ENCODE data around the gene FAM13A.

DNA sequence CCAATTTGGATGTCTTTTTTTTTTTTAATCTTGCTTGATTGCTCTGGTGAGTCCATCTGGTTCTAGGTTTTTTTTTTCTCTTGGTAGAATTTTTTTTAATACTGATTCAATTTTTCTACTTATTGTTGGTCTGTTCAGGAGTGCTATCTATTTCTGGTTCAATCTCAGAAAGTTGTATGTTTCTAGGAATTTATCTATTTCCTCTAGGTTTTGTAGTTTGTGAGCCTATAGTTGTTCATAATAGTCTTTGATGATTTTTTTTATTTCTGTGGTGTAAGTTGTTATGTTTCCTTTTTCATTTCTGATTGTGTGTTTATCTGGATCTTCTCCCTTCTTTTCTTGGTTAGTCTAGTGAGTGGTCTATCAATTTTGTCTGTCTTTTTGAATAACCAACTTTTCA lies 129.6 kb downstream of the FAM13A start:
- TF ChIP-seq POLR2AphosphoS5 (IDR thresholded peaks at IDR 0.05) (no peak), EZH2 (IDR thresholded peaks at IDR 0.05; ENCODE audit: borderline replicate concordance, insufficient read depth, low read length, poor library complexity, severe bottlenecking) (no peak), EP300 (conservative IDR thresholded peaks at IDR 0.05; ENCODE audit: poor library complexity, severe bottlenecking) (no peak), RAD21 (conservative IDR thresholded peaks at IDR 0.05) (no peak), TAF1 (IDR thresholded peaks at IDR 0.05; ENCODE audit: low read depth) (no peak)
- TF ChIP-seq, protein P1, sequence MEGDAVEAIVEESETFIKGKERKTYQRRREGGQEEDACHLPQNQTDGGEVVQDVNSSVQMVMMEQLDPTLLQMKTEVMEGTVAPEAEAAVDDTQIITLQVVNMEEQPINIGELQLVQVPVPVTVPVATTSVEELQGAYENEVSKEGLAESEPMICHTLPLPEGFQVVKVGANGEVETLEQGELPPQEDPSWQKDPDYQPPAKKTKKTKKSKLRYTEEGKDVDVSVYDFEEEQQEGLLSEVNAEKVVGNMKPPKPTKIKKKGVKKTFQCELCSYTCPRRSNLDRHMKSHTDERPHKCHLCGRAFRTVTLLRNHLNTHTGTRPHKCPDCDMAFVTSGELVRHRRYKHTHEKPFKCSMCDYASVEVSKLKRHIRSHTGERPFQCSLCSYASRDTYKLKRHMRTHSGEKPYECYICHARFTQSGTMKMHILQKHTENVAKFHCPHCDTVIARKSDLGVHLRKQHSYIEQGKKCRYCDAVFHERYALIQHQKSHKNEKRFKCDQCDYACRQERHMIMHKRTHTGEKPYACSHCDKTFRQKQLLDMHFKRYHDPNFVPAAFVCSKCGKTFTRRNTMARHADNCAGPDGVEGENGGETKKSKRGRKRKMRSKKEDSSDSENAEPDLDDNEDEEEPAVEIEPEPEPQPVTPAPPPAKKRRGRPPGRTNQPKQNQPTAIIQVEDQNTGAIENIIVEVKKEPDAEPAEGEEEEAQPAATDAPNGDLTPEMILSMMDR (IDR thresholded peaks at IDR 0.05; ENCODE audit: poor library complexity, severe bottlenecking): no peak
- TF ChIP-seq, protein P2, sequence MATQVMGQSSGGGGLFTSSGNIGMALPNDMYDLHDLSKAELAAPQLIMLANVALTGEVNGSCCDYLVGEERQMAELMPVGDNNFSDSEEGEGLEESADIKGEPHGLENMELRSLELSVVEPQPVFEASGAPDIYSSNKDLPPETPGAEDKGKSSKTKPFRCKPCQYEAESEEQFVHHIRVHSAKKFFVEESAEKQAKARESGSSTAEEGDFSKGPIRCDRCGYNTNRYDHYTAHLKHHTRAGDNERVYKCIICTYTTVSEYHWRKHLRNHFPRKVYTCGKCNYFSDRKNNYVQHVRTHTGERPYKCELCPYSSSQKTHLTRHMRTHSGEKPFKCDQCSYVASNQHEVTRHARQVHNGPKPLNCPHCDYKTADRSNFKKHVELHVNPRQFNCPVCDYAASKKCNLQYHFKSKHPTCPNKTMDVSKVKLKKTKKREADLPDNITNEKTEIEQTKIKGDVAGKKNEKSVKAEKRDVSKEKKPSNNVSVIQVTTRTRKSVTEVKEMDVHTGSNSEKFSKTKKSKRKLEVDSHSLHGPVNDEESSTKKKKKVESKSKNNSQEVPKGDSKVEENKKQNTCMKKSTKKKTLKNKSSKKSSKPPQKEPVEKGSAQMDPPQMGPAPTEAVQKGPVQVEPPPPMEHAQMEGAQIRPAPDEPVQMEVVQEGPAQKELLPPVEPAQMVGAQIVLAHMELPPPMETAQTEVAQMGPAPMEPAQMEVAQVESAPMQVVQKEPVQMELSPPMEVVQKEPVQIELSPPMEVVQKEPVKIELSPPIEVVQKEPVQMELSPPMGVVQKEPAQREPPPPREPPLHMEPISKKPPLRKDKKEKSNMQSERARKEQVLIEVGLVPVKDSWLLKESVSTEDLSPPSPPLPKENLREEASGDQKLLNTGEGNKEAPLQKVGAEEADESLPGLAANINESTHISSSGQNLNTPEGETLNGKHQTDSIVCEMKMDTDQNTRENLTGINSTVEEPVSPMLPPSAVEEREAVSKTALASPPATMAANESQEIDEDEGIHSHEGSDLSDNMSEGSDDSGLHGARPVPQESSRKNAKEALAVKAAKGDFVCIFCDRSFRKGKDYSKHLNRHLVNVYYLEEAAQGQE (IDR thresholded peaks at IDR 0.05; ENCODE audit: borderline replicate concordance): no peak
